HEK293 (cell line): ENCODE data around the gene PITRM1.

ENCODE experiments used
- CTCF ChIP-seq: fragments of 450-650 bp; formaldehyde crosslinking; IDR thresholded peaks from 2 replicates; pipeline ENCODE4 v1.5.1; 2016; ENCODE audit warnings: missing biosample characterization, missing genetic modification characterization
- ZNF19 ChIP-seq: fragments of 450-650 bp; formaldehyde crosslinking; IDR thresholded peaks from 2 replicates; pipeline ENCODE4; 2016; ENCODE audit warnings: missing biosample characterization, missing genetic modification characterization, low read depth
- ZNF777 ChIP-seq: fragments of 450-650 bp; formaldehyde crosslinking; IDR thresholded peaks from 2 replicates; pipeline ENCODE4 v1.5.1; 2017; ENCODE audit warnings: missing biosample characterization, missing genetic modification characterization, borderline replicate concordance

- no peak for TF ChIP-seq ZNF777
- TF ChIP-seq ZNF19 (tag by site-specific recombination) = no peak
- TF ChIP-seq CTCF = no peak
Measured at GRCh38 chr10:3118641-3119091, 53.9 kb downstream of the PITRM1 start.
